HepG2 (cell line): ENCODE results near the gene ANKAR. TPM values are rescaled to one million over a fixed set of nuclear protein-coding genes. Genes with fewer than 3 reads are reported as not detected.

Experiments
- ATF5 ChIP-seq: sonication (generic); formaldehyde crosslinking; IDR thresholded peaks from 2 replicates; pipeline ENCODE4 v1.4.0; 2020; ENCODE audit warnings: mild to moderate bottlenecking, low read depth, missing genetic modification reagents
- ETV5 ChIP-seq: IDR thresholded peaks from 2 replicates; pipeline ENCODE4 v1.6.1; 2018; ENCODE audit warnings: missing biosample characterization, missing genetic modification reagents, inconsistent platforms, borderline replicate concordance
- HHEX ChIP-seq: IDR thresholded peaks from 2 replicates; pipeline ENCODE4 v1.6.1; 2016; ENCODE audit warnings: control low read depth
- HNF4A ChIP-seq: sonication (generic); formaldehyde crosslinking; IDR thresholded peaks from 2 replicates; pipeline ENCODE4 v1.4.0; 2020; ENCODE audit warnings: missing genetic modification reagents
- IKZF5 ChIP-seq: IDR thresholded peaks from 2 replicates; pipeline ENCODE4 v1.6.1; 2018; ENCODE audit warnings: missing genetic modification reagents, mild to moderate bottlenecking, missing compliant biosample characterization
- KLF12 ChIP-seq: sonication (generic); formaldehyde crosslinking; IDR thresholded peaks from 2 replicates; pipeline ENCODE4 v1.4.0; 2020; ENCODE audit warnings: missing genetic modification reagents, borderline replicate concordance
- MAFG ChIP-seq: sonication (generic); formaldehyde crosslinking; IDR thresholded peaks from 2 replicates; pipeline ENCODE4 v1.5.1; 2020; ENCODE audit warnings: mild to moderate bottlenecking, missing genetic modification reagents
- NAIF1 ChIP-seq: sonication (generic); formaldehyde crosslinking; IDR thresholded peaks from 2 replicates; pipeline ENCODE4 v1.5.0; 2020; ENCODE audit warnings: mild to moderate bottlenecking, missing genetic modification reagents, borderline replicate concordance
- RBAK ChIP-seq: sonication (generic); formaldehyde crosslinking; IDR thresholded peaks from 2 replicates; pipeline ENCODE4 v1.5.1; 2020; ENCODE audit warnings: mild to moderate bottlenecking, missing genetic modification reagents
- SNAPC5 ChIP-seq: sonication (generic); formaldehyde crosslinking; IDR thresholded peaks from 2 replicates; pipeline ENCODE4 v1.8.1; 2023; ENCODE audit warnings: mild to moderate bottlenecking, missing genetic modification reagents, borderline replicate concordance
- SPEN ChIP-seq: sonication (generic); formaldehyde crosslinking; IDR thresholded peaks from 2 replicates; pipeline ENCODE4 v1.5.1; 2020; ENCODE audit warnings: low read depth, mild to moderate bottlenecking, missing genetic modification reagents
- TCF12 ChIP-seq, 2 experiments: fragments of 450-650 bp in 1 of 2; sonication (generic) in 1 of 2; formaldehyde crosslinking in 1 of 2; IDR thresholded peaks; 2 replicates each; pipeline versions ENCODE4 v1.6.1 to v1.8.0; 2017 to 2022; ENCODE audit warnings: antibody characterized with exemption in 1 of 2, mild to moderate bottlenecking in 1 of 2, missing genetic modification reagents in 1 of 2, moderate library complexity in 1 of 2
- TOPORS ChIP-seq: sonication (generic); formaldehyde crosslinking; IDR thresholded peaks from 2 replicates; pipeline ENCODE4 v1.8.0; 2023; ENCODE audit warnings: mild to moderate bottlenecking, missing genetic modification reagents
- TP53 ChIP-seq: sonication (generic); formaldehyde crosslinking; conservative IDR thresholded peaks from 2 replicates; pipeline ENCODE4 v1.4.0; 2020; ENCODE audit warnings: missing genetic modification reagents
- TRAFD1 ChIP-seq: sonication (generic); formaldehyde crosslinking; IDR thresholded peaks from 2 replicates; pipeline ENCODE4 v1.5.1; 2020; ENCODE audit warnings: missing genetic modification reagents, mild to moderate bottlenecking, borderline replicate concordance
- ZBTB20 ChIP-seq: sonication (generic); formaldehyde crosslinking; IDR thresholded peaks from 2 replicates; pipeline ENCODE4 v1.8.1; 2023; ENCODE audit warnings: missing genetic modification reagents, low read depth, mild to moderate bottlenecking, borderline replicate concordance
- ZKSCAN1 ChIP-seq: fragments of 150-350 bp; IDR thresholded peaks from 2 replicates; pipeline ENCODE4 v1.6.1; 2014; ENCODE audit warnings: low read length
- ZNF251 ChIP-seq: sonication (generic); formaldehyde crosslinking; IDR thresholded peaks from 2 replicates; pipeline ENCODE4 v1.9.0; 2021; ENCODE audit warnings: mild to moderate bottlenecking, missing genetic modification reagents
- ZNF546 ChIP-seq: sonication (generic); formaldehyde crosslinking; conservative IDR thresholded peaks from 2 replicates; pipeline ENCODE4 v1.8.1; 2023; ENCODE audit warnings: mild to moderate bottlenecking, missing genetic modification reagents
- ZNF549 ChIP-seq: sonication (generic); formaldehyde crosslinking; IDR thresholded peaks from 2 replicates; pipeline ENCODE4 v1.5.0; 2020; ENCODE audit warnings: missing genetic modification reagents
- ZNF672 ChIP-seq: sonication (generic); formaldehyde crosslinking; IDR thresholded peaks from 2 replicates; pipeline ENCODE4 v1.8.1; 2022; ENCODE audit warnings: missing genetic modification reagents
- ZNF687 ChIP-seq: sonication (generic); formaldehyde crosslinking; IDR thresholded peaks from 2 replicates; pipeline ENCODE4 v1.5.1; 2020; ENCODE audit warnings: mild to moderate bottlenecking, missing genetic modification reagents, moderate library complexity
- polyA plus RNA-seq, 8 experiments: library from polyadenylated mRNA; depleted of rRNA in 3 of 8; stranded (reverse) in 7 of 8; unstranded in 1 of 8; fragments of >200 nt; fragmentation: Illumina TruSeq in 4 of 8; extraction: Trizol in 4 of 8; gene quantifications; 2 replicates each; pipeline versions ENCODE4 v1.2.1 to v1.2.3, GENCODE V29; 2011 to 2016; ENCODE audit warnings: low read depth in 4 of 8, missing spikeins in 1 of 8, mixed read lengths in 1 of 8; ENCODE audit not compliant: insufficient read depth in 1 of 8
- total RNA-seq, 5 experiments: library from RNA; depleted of rRNA; stranded (reverse); fragments of >200 nt; fragmentation: Illumina TruSeq; extraction: Trizol; gene quantifications; 2 replicates each; pipeline ENCODE4 v1.2.3, GENCODE V29; 2016; ENCODE audit warnings: low read depth in 1 of 5

Gene ANKAR
- total and polyA plus RNA-seq, 2 of the 13 experiments (the other 11 are each of a cell fraction or from before 2014, with no cell fraction given), result 3.6 to 5.0 TPM

- peak; percentile 100 for TF ChIP-seq ZNF687 (CRISPR knock-in tag)
- TF ChIP-seq MAFG (CRISPR knock-in tag), result no peak
- no peak for TF ChIP-seq ZNF549 (CRISPR knock-in tag)
- peak; percentile 25; the same call in 1 of the 2 replicates for TF ChIP-seq HNF4A (CRISPR knock-in tag)
- TF ChIP-seq ZBTB20 (CRISPR knock-in tag), result peak; percentile 95
- peak; percentile 84; the same call in 1 of the 2 replicates for TF ChIP-seq NAIF1 (CRISPR knock-in tag)
- TF ChIP-seq ZNF672 (CRISPR knock-in tag), result peak; percentile 89; the same call in 1 of the 2 replicates
- TF ChIP-seq TOPORS (CRISPR knock-in tag), result peak; percentile 98
- TF ChIP-seq ZKSCAN1, result 0 out of 2 replicates have a peak, but pooled peaks have one; percentile 16
- peak; percentile 89 for TF ChIP-seq KLF12 (CRISPR knock-in tag)
- TF ChIP-seq ETV5 (CRISPR knock-in tag), result peak; percentile 97
- TF ChIP-seq ZNF251 (CRISPR knock-in tag), result 0 out of 2 replicates have a peak, but pooled peaks have one; percentile 82
- TF ChIP-seq IKZF5, result peak; percentile 97
- TF ChIP-seq TCF12 (IDR thresholded peaks at IDR 0.05), result no peak
- peak; percentile 88; the same call in 1 of the 2 replicates for TF ChIP-seq TCF12 (CRISPR knock-in tag; IDR thresholded peaks at IDR 0.05)
- TF ChIP-seq HHEX (CRISPR knock-in tag), result no peak
- peak; percentile 98 for TF ChIP-seq SPEN (CRISPR knock-in tag)
- peak; percentile 96 for TF ChIP-seq ZNF546 (CRISPR knock-in tag)
- peak; percentile 37; the same call in 1 of the 2 replicates for TF ChIP-seq TRAFD1 (CRISPR knock-in tag)
- TF ChIP-seq SNAPC5 (CRISPR knock-in tag), result peak; percentile 93
- no peak for TF ChIP-seq RBAK
- TF ChIP-seq TP53 (CRISPR knock-in tag), result peak; percentile 24; the same call in 1 of the 2 replicates
- peak; percentile 71; the same call in 1 of the 2 replicates for TF ChIP-seq ATF5 (CRISPR knock-in tag)
Observed at GRCh38 chr2:189674374-189675112, at the start of gene ANKAR (continued).
